Fibroblast of the conjunctiva (primary cell): Measurements from ENCODE around the gene OGFR.

ENCODE experiments used
- DNase-seq: peaks from one replicate; pipeline ENCODE4 v3.0.0-alpha.2; 2010; ENCODE audit warnings: low read depth

Gene OGFR

GRCh38 chr20:62861726-62862336 is 57.2 kb downstream of the OGFR start, which contains the start of gene TCFL5:
Gene TCFL5 (minus strand): TSS chr20:62861822. CDS start chr20:62861670, 152 bp downstream.
- peak; percentile 68 for DNase-seq
